A673 (cell line): ENCODE data around the gene INTS11.

ENCODE experiments used
- CTCF ChIP-seq: fragments of 300-800, 200-600 bp; sonication (generic); conservative IDR thresholded peaks from 2 replicates; pipeline ENCODE4 v1.5.1; 2017; ENCODE audit warnings: low read depth, mild to moderate bottlenecking, antibody characterized with exemption, low read length, moderate library complexity, mixed read lengths
- EZH2 ChIP-seq: fragments of 200-600 bp; sonication (generic); IDR thresholded peaks from 2 replicates; pipeline ENCODE4 v1.6.1; 2017; ENCODE audit warnings: borderline replicate concordance, low read depth, mild to moderate bottlenecking, mixed read lengths, antibody characterized with exemption, low read length; ENCODE audit not compliant: poor library complexity, severe bottlenecking

- no peak for TF ChIP-seq CTCF
- TF ChIP-seq EZH2: no peak
Measured at GRCh38 chr1:1342061-1342562, 17.7 kb upstream of the INTS11 start.
